H4 (cell line): ENCODE results near the gene BIRC5. TPM values are rescaled to one million over a fixed set of nuclear protein-coding genes. Genes with fewer than 3 reads are reported as not detected.
A peak's percentile ranks its signal among the peaks of the same experiment; 100 is the strongest.
"Not testable (repeated sequence)": the region's sequence is repeated elsewhere in the genome, so short reads cannot be mapped to it uniquely, and the experiment has no call there.

ENCODE experiments used
- DNase-seq: peaks from one replicate; pipeline ENCODE4 v3.0.0-alpha.2; 2015; ENCODE audit warnings: low spot score
- total RNA-seq: library from RNA; depleted of rRNA; stranded (reverse); fragments of >200 nt; shearing (Covaris generic); gene quantifications from 2 replicates; pipeline ENCODE4 v1.2.3, GENCODE V29; 2014

Gene BIRC5
- total RNA-seq, 1 experiment from 2014 or later = 157 TPM

DNA sequence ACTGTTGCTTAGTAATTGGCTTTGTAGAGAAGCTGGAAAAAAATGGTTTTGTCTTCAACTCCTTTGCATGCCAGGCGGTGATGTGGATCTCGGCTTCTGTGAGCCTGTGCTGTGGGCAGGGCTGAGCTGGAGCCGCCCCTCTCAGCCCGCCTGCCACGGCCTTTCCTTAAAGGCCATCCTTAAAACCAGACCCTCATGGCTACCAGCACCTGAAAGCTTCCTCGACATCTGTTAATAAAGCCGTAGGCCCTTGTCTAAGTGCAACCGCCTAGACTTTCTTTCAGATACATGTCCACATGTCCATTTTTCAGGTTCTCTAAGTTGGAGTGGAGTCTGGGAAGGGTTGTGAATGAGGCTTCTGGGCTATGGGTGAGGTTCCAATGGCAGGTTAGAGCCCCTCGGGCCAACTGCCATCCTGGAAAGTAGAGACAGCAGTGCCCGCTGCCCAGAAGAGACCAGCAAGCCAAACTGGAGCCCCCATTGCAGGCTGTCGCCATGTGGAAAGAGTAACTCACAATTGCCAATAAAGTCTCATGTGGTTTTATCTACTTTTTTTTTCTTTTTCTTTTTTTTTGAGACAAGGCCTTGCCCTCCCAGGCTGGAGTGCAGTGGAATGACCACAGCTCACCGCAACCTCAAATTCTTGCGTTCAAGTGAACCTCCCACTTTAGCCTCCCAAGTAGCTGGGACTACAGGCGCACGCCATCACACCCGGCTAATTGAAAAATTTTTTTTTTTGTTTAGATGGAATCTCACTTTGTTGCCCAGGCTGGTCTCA, 11.2 kb downstream of the BIRC5 start:
- DNase-seq = no peak

GRCh38 chr17:78226055-78226758, 12.2 kb downstream of the BIRC5 start:
- DNase-seq = no peak

GRCh38 chr17:78226759-78227454, 12.9 kb downstream of the BIRC5 start:
- no peak for DNase-seq

- DNase-seq = peak; percentile 76
These were observed 13.4 kb downstream of the BIRC5 start for GRCh38 chr17:78227455-78227916.

DNA sequence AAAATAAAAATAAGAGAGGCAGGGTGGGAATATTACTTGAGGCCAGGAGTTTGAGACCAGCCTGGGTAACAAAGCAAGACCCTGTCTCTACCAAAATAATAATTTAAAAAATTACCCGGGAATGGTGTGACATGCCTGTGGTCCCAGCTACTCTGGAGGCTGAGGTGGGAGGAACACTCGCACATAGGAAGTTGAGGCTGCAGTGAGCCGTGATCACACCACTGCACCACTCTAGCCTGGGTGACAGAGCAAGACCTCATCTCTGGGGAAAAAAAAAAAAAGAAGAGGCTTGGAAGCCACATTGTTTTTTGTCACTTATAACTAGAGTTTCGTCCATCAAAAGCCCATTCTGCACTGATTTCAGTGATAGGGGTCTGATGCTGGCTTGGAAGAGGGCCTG, 14.1 kb downstream of the BIRC5 start:
- DNase-seq = no peak

DNA sequence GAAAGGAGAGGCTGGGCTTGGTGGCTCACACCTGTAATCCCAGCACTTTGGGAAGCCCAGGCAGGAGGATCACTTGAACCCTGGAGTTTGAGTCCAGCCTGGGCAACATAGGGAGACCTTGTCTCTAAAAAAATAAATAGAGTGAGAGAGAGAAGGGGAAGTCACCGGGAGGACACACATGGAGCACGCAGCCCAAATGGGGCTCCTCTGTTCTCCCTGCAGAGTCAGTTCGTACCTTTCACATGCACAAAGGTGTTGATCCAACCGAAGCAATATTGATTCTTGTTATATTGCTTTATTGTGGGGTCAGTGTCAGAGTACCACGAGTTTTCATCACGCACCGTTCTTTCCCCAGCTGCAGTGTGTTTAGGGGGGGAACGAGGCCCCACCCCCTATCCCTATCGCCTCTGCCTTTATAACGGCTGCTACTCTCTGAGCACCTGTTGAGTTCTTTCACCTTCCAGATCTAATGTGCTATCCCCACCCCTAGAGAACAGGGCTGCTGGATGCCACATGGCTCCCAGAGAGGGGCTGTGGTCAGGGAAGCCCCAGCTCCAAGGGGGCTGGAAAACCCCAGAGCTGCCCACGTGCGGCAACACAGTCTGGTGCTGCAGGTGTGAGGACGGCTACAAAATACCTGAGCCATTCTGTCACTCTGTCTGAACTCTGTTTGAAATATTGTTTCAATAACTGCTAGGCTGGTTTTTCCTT, 16.4 kb downstream of the BIRC5 start:
- no peak for DNase-seq

DNA sequence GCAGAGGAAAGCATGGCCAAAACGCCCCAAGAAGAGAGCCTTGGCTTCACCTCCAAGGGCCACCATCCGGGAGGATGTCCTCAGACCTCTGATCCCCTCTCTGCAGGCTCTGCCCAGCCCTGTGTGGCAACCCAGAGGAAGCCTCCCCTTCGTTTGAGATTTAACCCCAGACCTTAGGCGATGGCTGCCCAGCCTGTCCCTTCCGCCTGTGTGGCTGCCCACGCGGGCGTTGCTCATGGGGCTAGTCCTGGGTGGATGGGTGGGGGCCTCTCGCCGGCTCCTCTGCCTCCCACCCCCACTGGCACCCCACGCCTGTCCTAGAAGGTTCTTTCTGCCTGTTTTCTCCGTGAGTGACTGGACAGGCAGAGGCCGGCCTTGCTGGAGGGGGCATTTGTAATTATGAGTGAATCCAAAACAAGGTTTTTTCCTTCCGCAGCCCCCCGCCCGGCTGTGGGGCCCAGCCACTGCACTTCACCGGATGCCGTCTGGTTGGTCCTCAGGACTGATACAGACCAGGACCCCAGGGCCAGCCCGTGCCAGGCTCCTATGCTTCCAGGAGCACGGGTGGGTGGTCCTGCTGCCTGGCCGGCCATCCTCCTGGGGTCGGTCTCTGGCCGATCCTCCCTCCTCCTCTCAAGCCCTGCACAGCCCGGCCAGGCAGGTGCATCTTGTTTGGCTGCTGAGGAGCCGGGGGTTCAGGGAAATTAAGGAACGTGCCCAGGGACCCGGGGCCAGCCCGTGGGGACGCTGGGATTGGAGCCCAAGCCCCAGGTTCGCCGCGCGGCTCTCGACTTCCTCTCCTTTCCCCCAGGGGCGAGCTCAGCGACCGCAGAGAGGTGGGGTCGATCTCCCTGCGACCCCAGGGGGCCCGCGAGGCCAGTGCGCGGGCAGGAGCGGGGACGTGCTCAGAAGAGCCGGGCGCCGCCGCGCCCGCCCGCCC, 17.2 kb downstream of the BIRC5 start, which contains the start of gene TMEM235:
TMEM235 (plus strand) TSS at position 636 of the 940 bp plus-strand sequence. CDS start 393 bp downstream, outside the sequence.
- no peak for DNase-seq

DNA sequence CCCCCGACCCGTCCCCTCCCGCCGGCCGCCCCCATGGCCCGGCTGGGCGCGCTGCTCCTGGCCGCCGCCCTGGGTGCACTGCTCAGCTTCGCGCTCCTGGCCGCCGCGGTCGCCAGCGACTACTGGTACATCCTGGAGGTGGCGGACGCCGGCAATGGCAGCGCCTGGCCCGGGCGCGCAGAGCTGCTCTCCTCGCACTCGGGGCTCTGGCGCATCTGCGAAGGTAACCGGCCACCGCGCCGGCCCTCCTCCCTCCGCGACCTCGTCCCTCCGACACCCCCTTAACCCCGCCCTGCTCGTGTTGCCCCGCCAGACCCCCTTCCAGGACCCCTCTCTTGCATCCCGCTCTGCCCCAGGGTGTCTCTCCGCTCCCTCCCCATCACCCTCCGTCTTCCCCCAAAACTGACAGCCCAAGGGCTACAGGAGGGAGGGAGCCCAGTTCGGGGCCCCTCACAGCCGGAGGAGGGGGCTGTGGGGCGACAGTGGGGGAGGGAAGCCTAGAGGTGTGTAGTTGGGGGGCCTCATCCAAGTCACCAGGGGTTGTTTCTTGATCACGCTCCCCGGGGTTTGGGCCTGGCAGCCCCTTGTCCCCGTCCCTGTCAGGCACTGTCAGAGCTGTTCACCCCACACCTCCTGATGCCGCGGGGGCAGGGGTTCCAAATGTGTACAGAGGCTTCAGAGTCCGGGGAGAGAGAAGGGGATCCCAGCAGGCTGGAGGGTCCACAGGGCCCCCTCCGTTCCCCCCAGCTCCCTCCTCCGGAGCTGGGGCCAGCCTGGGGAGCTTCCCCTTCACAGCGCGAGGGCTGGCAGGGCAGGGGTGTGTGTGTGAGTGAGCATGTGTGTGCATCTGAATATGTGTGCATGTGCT, 18.2 kb downstream of the BIRC5 start:
- DNase-seq = no peak

GRCh38 chr17:78232859-78233173, 18.8 kb downstream of the BIRC5 start:
- no peak for DNase-seq

GRCh38 chr17:78233678-78234077, 19.6 kb downstream of the BIRC5 start:
- no peak for DNase-seq

GRCh38 chr17:78234261-78234865, 20.3 kb downstream of the BIRC5 start:
- DNase-seq = no peak

DNA sequence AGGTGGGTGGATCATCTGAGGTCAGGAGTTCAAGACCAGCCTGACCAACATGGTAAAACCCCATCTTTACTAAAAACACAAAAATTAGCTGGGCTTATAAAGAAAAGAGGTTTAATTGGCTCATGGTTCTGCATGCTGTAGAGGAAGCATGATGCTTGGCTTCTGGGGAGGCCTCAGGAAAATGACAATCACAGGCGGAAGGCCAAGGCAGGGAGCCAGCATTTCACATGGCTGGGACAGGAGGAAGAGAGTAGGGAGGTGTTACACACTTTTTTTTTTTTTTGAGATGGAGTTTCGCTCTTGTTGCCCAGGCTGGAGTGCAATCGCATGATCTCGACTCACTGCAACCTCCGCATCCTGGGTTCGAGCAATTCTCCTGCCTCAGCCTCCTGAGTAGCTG, 21.0 kb downstream of the BIRC5 start:
- DNase-seq = not testable (repeated sequence)

- DNase-seq = no peak
These were observed 21.8 kb downstream of the BIRC5 start for GRCh38 chr17:78235885-78236284.

- no peak for DNase-seq
These were observed 22.5 kb downstream of the BIRC5 start for GRCh38 chr17:78236362-78237127.

DNA sequence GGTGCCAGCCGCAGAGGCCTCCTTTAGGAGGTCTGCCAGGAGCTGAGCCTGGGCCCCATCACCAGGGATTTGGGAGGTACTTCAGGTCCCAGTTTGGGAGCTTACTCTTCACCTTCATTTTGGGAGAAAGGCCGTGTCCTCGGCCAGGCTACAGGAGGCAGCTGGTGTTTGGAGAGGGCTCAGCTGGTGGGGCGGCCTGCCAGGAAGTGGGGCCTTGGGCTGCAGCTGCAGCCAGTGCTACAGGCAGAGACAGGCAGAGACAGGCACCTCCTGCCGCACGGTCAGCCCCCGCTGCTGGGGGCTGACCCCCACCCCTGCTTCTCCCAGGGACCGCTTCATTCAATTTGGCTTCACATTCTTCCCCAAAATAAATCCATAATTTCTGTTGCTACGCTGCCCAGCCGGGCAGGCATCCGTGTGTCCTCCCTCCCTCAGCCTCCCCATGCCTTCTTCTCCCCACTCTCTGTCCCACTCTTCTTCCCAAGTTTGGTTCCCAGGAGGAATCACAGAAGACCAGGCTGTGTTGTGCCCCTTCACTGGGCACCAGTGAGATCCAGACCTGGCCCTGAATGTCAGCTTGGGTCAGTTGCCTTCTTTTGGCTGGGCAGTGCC, 23.5 kb downstream of the BIRC5 start:
- DNase-seq = no peak

DNA sequence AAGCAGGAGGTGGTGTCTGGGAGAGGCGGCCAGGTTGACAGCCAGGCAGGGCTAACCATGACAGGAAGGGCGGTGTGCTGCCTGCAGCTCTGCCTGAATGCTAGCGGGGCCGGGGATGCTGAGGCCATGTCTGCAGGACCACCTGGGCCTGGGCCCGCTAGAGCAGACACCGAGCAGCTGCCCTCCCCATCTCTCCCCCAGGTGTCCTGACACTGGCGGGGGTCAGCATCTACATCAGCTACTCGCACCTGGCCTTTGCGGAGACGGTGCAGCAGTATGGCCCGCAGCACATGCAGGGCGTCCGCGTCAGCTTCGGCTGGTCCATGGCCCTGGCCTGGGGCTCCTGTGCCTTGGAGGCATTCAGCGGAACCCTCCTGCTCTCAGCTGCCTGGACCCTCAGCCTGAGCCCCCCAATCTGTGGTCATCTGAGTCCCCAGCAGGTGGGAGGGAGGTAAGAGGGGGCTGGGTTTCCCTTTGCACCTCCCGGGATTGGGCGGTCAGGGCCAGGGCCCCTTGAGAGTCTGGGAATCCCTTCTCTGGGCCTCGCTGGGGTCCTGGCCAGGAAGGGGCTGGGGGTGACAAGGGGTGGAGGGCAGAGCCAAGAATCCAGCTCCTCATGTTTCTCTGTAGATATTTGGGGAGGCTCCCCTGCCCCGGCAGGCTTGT, 24.9 kb downstream of the BIRC5 start:
- no peak for DNase-seq

GRCh38 chr17:78239489-78239931, 25.5 kb downstream of the BIRC5 start:
- DNase-seq = no peak
